Hematopoietic multipotent progenitor cell (in vitro differentiated cells): Measurements from ENCODE around the gene C2CD4B. TPM values are rescaled to one million over a fixed set of nuclear protein-coding genes. Genes with fewer than 3 reads are reported as not detected.

Experiments
- DNase-seq, 3 donors: peaks; one replicate each; pipeline ENCODE4 v3.0.0-alpha.2; 2011 to 2015; ENCODE audit warnings: low read depth in 2 of 3, low spot score in 2 of 3
- total RNA-seq: library from RNA; depleted of rRNA; stranded (reverse); fragments of >200 nt; gene quantifications from one replicate; pipeline ENCODE4 v1.2.3, GENCODE V29; 2012

The C2CD4B gene
- total RNA-seq, 1 donor, result 5.4 TPM

GRCh38 chr15:62119874-62120273, 45.2 kb downstream of the C2CD4B start:
- DNase-seq, result no peak

GRCh38 chr15:62119227-62119864, 45.7 kb downstream of the C2CD4B start:
- DNase-seq, result peak in 2 of 3 donors; percentile 60 to 64

GRCh38 chr15:62118520-62119226, 46.4 kb downstream of the C2CD4B start:
- DNase-seq, result no peak

DNA sequence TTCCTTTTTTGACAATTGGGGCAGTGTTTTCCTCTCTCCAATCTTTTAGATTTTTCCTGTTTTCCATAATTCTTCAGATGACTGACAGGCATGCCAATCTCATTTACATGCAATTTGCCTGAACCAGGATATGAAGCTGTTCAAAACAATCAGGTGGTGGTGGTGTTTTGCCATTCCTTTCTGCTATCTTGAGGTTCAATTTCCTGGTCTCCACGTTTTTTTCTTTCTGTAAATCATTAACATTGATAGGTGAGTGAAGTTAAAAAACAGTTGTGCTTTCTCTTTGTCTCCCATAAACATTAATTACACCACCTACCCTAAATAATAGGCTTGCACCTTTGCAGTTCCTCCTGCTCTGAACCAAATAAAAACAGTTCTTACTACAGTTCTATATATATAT, 49.2 kb downstream of the C2CD4B start:
- no peak for DNase-seq

Other genes starting within 250 kb of the C2CD4B start
- gene VPS13C, start 104.8 kb downstream of the C2CD4B start, total RNA-seq, result 54.9 TPM
- under 0.01 TPM for gene C2CD4A, start 98.3 kb downstream of the C2CD4B start, total RNA-seq
- gene TLN2, start 225.3 kb upstream of the C2CD4B start, total RNA-seq, result 2.4 TPM